GM12873 (cell line): ENCODE measurements around the gene IL22.

Experiments
- CTCF ChIP-seq: IDR thresholded peaks from 2 replicates; pipeline ENCODE4 v1.5.1; 2012; ENCODE audit warnings: low read depth, mild to moderate bottlenecking, moderate library complexity, low read length, control low read depth; ENCODE audit not compliant: insufficient read depth; ENCODE audit errors: missing control alignments

IL22 gene

DNA sequence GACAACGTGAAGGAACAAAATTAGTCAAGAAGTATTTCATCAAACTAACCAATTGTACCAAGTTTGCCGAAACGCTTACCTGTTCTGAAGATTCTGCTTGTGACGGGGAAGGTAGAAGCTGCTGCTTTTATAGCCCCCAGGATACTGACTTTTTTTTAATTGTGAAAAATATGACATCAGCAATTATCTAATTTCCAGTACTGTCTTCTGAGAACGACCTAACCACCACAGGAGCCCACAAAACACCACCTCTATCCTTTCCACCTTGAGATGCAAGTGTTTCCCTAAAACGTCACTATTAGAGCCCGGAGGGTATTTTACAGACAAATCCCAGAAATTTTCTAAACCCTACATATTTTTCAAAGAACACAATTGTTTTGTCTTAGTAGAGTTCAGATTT, at the start of gene IL22:
IL22 (minus strand) TSS at position 101 of the 400 bp plus-strand sequence. CDS start 156 bp downstream, outside the sequence.
- TF ChIP-seq CTCF, result no peak

DNA sequence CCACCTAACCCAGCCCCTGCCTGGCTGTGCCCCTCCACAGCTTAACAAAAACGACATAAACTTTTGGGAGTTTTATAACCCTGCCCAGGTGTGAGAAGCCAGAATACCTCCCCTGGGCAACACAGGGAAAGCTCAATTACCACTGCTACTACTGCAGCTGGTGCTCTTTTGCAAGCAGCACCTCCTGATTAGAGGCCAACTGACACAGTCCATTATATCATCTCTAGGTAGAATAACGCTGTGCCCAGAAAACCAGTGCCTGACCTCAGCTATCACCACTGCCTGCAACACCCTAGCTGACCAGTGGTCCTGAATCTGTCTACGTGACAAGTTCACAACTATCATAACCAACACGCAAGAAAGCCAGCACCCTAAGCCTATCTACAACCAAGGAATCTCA, 44.5 kb upstream of the IL22 start:
- no peak for TF ChIP-seq CTCF

DNA sequence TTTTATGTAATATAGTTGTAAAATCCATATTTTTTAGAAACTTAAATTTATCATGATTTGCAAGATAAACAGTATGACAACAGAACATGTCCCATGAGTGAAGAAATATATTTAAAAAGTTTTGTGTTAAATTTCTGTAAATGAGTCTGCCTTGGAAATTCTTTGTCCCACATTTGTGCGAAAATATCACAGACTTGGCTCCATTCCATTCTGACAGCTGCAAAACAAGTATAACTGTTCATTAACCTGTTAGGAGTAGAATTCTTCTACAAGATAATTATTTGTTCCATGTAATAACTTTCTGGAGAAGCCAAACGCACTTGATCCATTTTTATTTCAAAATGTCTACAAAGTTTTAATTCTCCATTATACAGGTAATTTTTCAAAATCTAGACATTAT, 40.8 kb upstream of the IL22 start:
- no peak for TF ChIP-seq CTCF

- TF ChIP-seq CTCF, result no peak
Observed at GRCh38 chr12:68293347-68293746, 39.9 kb upstream of the IL22 start.

DNA sequence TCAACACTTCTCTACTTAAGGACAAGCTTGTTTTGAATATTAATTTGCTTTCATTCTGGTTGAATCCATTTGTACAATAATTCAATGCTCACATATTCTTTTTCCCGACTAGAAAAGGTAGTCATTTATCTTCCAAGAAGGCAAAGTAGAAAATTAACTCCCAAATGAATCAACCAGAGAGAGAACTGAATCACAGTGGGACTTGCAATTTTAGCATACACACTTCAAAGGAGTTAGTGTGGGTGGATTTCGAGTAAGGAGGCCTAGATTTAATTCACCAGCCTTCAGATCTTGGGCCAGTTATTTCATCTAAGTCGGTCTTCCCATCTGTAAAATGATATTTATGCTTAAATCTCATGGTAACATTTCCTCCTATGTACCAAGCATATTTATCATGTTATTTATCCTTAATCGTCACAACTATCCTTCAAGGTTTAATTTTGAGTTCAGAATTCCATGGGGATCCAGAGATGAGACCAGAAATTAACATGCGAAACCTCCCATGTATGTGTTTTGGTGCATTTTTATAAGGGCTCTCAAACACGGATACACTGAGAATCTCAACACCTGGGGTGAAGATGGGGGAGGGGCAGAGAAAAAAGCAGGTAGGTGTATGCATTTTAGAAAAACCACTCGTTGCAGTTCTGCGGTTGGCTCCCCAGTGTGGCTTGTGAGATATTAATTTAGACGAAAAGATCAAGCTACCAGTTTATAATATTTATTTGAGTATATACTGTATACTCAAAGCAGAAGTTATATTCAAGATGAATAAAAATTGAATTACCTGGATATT, 38.9 kb upstream of the IL22 start:
- TF ChIP-seq CTCF, result no peak

GRCh38 chr12:68291396-68292036, 38.1 kb upstream of the IL22 start:
- TF ChIP-seq CTCF, result no peak

DNA sequence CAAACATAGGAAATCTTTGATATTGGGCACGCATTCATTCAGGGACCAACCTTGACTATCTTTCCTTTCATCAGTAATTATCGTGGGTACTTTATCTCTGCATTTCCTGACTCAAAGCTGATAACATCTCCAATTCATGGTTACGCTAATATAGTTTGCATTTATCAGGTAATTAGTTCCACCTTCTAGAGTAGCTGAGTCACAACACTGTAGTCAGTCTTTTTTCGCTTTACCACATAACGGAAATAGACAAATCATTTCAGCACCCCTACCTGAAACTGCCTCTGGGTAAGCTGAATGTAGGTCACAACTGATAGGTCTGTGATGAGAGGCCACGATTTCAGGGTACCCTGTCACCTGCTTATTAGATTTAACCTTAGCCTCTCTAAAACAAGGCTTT, 36.7 kb upstream of the IL22 start:
- no peak for TF ChIP-seq CTCF
